ENCODE results near the gene DCTN5. TPM values are rescaled to one million over a fixed set of nuclear protein-coding genes. Genes with fewer than 3 reads are reported as not detected.

The DCTN5 gene
- total RNA-seq, 1 donor = 37.4 TPM

DNA sequence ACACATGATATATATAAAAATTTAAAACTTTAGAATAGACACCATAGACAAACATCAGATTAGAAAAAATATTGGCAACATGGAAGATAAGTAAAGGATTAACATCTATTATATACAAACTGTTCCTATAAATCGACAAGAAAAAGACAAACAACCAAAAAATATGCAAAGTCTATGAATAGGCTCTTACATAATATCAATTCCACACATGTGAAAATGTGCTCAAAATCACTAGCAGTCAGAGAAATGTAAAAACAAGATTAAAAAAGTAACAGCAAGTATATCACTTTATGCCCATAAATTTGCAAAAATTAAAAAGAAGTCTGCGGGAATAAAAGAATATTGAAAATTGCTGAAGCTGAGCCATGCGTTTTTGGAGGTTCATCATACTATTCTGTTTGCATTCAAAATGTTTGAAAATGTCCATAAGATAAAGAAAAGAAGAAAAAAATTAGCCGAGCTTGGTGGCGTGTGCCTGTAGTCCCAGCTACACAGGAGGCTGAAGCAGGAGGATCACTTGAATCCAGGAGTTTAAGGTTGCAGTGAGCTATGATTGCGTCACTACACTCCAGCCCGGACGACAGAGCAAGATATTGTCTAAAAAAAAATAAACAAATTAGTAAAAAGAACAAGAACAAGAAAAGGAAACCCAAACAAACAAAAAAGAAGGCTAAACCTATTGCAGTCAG, 83.0 kb downstream of the DCTN5 start:
- no peak for DNase-seq (ENCODE audit: low read depth in 2 of 3, low spot score in 2 of 3)

GRCh38 chr16:23724785-23725131, 83.5 kb downstream of the DCTN5 start:
- no peak for DNase-seq (ENCODE audit: low read depth in 2 of 3, low spot score in 2 of 3)

DNA sequence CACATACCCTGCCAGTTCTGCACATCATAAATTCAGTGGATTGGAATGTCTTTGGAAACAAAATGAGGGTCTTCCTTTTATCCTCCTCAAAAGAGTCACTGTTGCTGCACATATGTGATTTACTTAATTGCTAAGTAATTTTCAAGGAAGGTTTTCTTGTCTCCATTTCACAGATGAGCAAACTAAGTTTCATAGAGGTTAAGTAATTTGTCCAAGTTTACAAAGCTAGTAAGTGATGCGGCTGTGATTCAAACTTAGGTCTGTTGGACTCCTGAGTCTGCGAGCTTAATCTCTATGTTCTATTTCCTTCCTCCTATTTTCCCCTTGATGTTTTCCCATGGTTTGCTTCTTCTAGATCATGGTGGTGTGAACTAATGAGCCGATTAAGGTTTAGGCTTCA, 85.4 kb downstream of the DCTN5 start:
- no peak for DNase-seq (ENCODE audit: low read depth in 2 of 3, low spot score in 2 of 3)

Other genes with a start within 250 kb of the DCTN5 start
- gene COG7, start 188.3 kb upstream of the DCTN5 start, total RNA-seq = 28.0 TPM
- gene GGA2, start 131.0 kb upstream of the DCTN5 start, total RNA-seq = 18.9 TPM
- gene EARS2, start 84.1 kb upstream of the DCTN5 start, total RNA-seq = 35.8 TPM
- 44.2 TPM for gene UBFD1, start 83.7 kb upstream of the DCTN5 start, total RNA-seq
- 84.6 TPM for gene NDUFAB1, start 45.1 kb upstream of the DCTN5 start, total RNA-seq
- gene PALB2, start 156 bp upstream of the DCTN5 start, total RNA-seq = 5.1 TPM
- gene PLK1, start 37.4 kb downstream of the DCTN5 start, total RNA-seq = 3.0 TPM
- gene ERN2, start 71.8 kb downstream of the DCTN5 start, total RNA-seq = 0.54 TPM
- not detected for gene CHP2, start 113.6 kb downstream of the DCTN5 start, total RNA-seq
- gene PRKCB, start 194.5 kb downstream of the DCTN5 start, total RNA-seq = 71.6 TPM

Data from hematopoietic multipotent progenitor cell (in vitro differentiated cells).